IMR-90 (cell line): ENCODE data around the gene CTNND2. TPM values are rescaled to one million over a fixed set of nuclear protein-coding genes. Genes with fewer than 3 reads are reported as not detected.

Experiments
- ATAC-seq: fragments of 200-7000 bp; cut with Tn5 transposase; 2 replicates; pipeline ENCODE4 v1.9.1; 2020; ENCODE audit warnings: low read depth, mild to moderate bottlenecking, moderate library complexity
- BruUV-seq: library from RNA; stranded (reverse); fragments of 400-500 nt; replicated peaks from 2 replicates; lab custom pipeline; 2021; lab: Mats Ljungman, UMichigan
- CTCF ChIA-PET: fragments of 300-600 bp; formaldehyde crosslinking; extraction: SDS; loops from one replicate; lab custom pipeline; 2021; ENCODE audit warnings: antibody characterized with exemption; lab: Yijun Ruan, JAX
- POLR2A ChIA-PET: fragments of 300-600 bp; sonication (Branson Sonifier 250); formaldehyde crosslinking; loops from one replicate; lab custom pipeline; 2022; ENCODE audit warnings: antibody characterized with exemption; ENCODE audit not compliant: unreplicated experiment; lab: Charles Lee
- DNase-seq: peaks from one replicate; pipeline ENCODE4 v3.0.0; 2013
- H2AFZ ChIP-seq: replicated peaks from 2 replicates; pipeline ENCODE3; 2013; ENCODE audit warnings: low read length, mild to moderate bottlenecking; ENCODE audit not compliant: poor library complexity
- H2AK5ac ChIP-seq: 2 replicates; pipeline ENCODE4 v1.6.1; 2013; ENCODE audit warnings: low read depth, low read length, inconsistent platforms
- H2AK9ac ChIP-seq: replicated peaks from 2 replicates; pipeline ENCODE3; 2013; ENCODE audit warnings: mild to moderate bottlenecking, low read depth, low read length, moderate library complexity; ENCODE audit not compliant: poor library complexity
- H2BK120ac ChIP-seq: 2 replicates; pipeline ENCODE4 v1.6.1; 2013; ENCODE audit warnings: low read depth, low read length, inconsistent platforms
- H2BK15ac ChIP-seq: 3 replicates; pipeline ENCODE4 v1.6.1; 2013; ENCODE audit warnings: low read depth, low read length, inconsistent platforms
- H2BK20ac ChIP-seq: 2 replicates; pipeline ENCODE4 v1.6.1; 2013; ENCODE audit warnings: low read depth, mild to moderate bottlenecking, inconsistent platforms, low read length, moderate library complexity
- H2BK5ac ChIP-seq: 2 replicates; pipeline ENCODE4 v1.6.1; 2013; ENCODE audit warnings: mild to moderate bottlenecking, low read depth, low read length, inconsistent platforms; ENCODE audit not compliant: poor library complexity, severe bottlenecking
- H3K14ac ChIP-seq: replicated peaks from 2 replicates; pipeline ENCODE4 v1.6.1; 2013; ENCODE audit warnings: low read depth, low read length, inconsistent platforms
- H3K18ac ChIP-seq: 2 replicates; pipeline ENCODE4 v1.6.1; 2013; ENCODE audit warnings: low read depth, low read length, control low read depth
- H3K23ac ChIP-seq: 2 replicates; pipeline ENCODE4 v1.6.1; 2013; ENCODE audit warnings: low read depth, low read length, inconsistent platforms
- H3K27ac ChIP-seq: 2 replicates; pipeline ENCODE4 v1.5.1; 2013; ENCODE audit warnings: mild to moderate bottlenecking, control low read depth, low read length; ENCODE audit not compliant: insufficient read depth
- H3K27me3 ChIP-seq: 2 replicates; pipeline ENCODE4 v1.6.1; 2013; ENCODE audit warnings: low read length; ENCODE audit not compliant: control insufficient read depth, insufficient read depth
- H3K36me3 ChIP-seq: 2 replicates; pipeline ENCODE4 v1.6.1; 2013; ENCODE audit warnings: low read length, mixed read lengths; ENCODE audit not compliant: control insufficient read depth, insufficient read depth
- H3K4ac ChIP-seq: 2 replicates; pipeline ENCODE4 v1.6.1; 2013; ENCODE audit warnings: low read depth, low read length, inconsistent platforms
- H3K4me1 ChIP-seq: 2 replicates; pipeline ENCODE4 v1.6.1; 2013; ENCODE audit warnings: low read length, mixed read lengths; ENCODE audit not compliant: control insufficient read depth, insufficient read depth
- H3K4me2 ChIP-seq: 2 replicates; pipeline ENCODE4 v1.6.1; 2013; ENCODE audit warnings: low read depth, mild to moderate bottlenecking, control low read depth, low read length, moderate library complexity
- H3K4me3 ChIP-seq: 2 replicates; pipeline ENCODE4 v1.5.1; 2013; ENCODE audit warnings: low read depth, mild to moderate bottlenecking, control low read depth, low read length, moderate library complexity; ENCODE audit not compliant: insufficient read depth
- H3K56ac ChIP-seq: 2 replicates; pipeline ENCODE4 v1.6.1; 2013; ENCODE audit warnings: low read length, inconsistent platforms; ENCODE audit not compliant: insufficient read depth; ENCODE audit errors: extremely low read depth
- H3K79me1 ChIP-seq, 2 experiments: 2 replicates each; pipeline ENCODE4 v1.6.1; 2013; ENCODE audit warnings: low read length in 2 of 2, inconsistent platforms in 1 of 2, low read depth in 1 of 2
- H3K9ac ChIP-seq: 2 replicates; pipeline ENCODE4 v1.6.1; 2013; ENCODE audit warnings: low read depth, low read length, control low read depth
- H3K9me1 ChIP-seq: 2 replicates; pipeline ENCODE4 v1.6.1; 2013; ENCODE audit warnings: low read length, inconsistent platforms; ENCODE audit not compliant: insufficient read depth
- H3K9me3 ChIP-seq: 2 replicates; pipeline ENCODE4 v1.6.1; 2013; ENCODE audit warnings: low read length; ENCODE audit not compliant: control insufficient read depth, insufficient read depth
- H4K20me1 ChIP-seq: 2 replicates; pipeline ENCODE4 v1.6.1; 2013; ENCODE audit warnings: low read length, inconsistent platforms; ENCODE audit not compliant: insufficient read depth
- H4K5ac ChIP-seq: 2 replicates; pipeline ENCODE4 v1.6.1; 2013; ENCODE audit warnings: mild to moderate bottlenecking, low read depth, low read length, control low read depth
- H4K8ac ChIP-seq, 2 experiments: 2 replicates each; pipeline ENCODE4 v1.6.1; 2013; ENCODE audit warnings: low read depth in 2 of 2, low read length in 2 of 2, control low read depth in 1 of 2, inconsistent platforms in 1 of 2
- H4K91ac ChIP-seq: 2 replicates; pipeline ENCODE4 v1.6.1; 2013; ENCODE audit warnings: low read depth, low read length, inconsistent platforms; ENCODE audit not compliant: insufficient read depth
- MAFK ChIP-seq: IDR thresholded peaks from 2 replicates; pipeline ENCODE4 v1.6.1; 2012; ENCODE audit warnings: low read depth, low read length, improper control_type of control experiment
- RAD21 ChIP-seq: IDR thresholded peaks from 2 replicates; pipeline ENCODE4 v1.6.1; 2012; ENCODE audit warnings: low read length, improper control_type of control experiment
- SMC3 ChIP-seq: fragments of 150-350 bp; IDR thresholded peaks from 2 replicates; pipeline ENCODE4 v1.6.1; 2016; ENCODE audit warnings: low read depth, mild to moderate bottlenecking, antibody characterized with exemption, low read length, moderate library complexity
- WGBS, 2 experiments: methylation state at CpG; one replicate each; pipeline versions ENCODE4 v1.1.5 to v1.1.7; 2013; ENCODE audit warnings: missing lambda C conversion rate in 2 of 2; ENCODE audit not compliant: insufficient read length in 1 of 2; ENCODE audit errors: extremely low coverage in 2 of 2; 5-methylcytosine and 5-hydroxymethylcytosine counted together
- dilution Hi-C: fragments of 300-500 bp; cut with HindIII; formaldehyde crosslinking; loops from one replicate; pipeline ENCODE4 v1.14.3; 2018; ENCODE audit warnings: low sequenced_read_pairs; ENCODE audit not compliant: unreplicated experiment
- in situ Hi-C: fragments of 300-500 bp; cut with MboI; formaldehyde crosslinking; loops from 3 replicates; pipeline ENCODE4 v1.14.3; 2019; ENCODE audit warnings: low sequenced_read_pairs, inconsistent platforms, mixed read lengths
- intact Hi-C: fragments of 100-400 bp; cut with micrococcal nuclease; formaldehyde crosslinking; loops from 2 replicates; pipeline ENCODE4 v1.10.0; 2022
- polyA plus RNA-seq, 3 experiments: library from polyadenylated mRNA; depleted of rRNA; stranded (reverse); fragments of >200 nt; gene quantifications; 2 replicates each; pipeline ENCODE4 v1.2.3, GENCODE V29; 2012; ENCODE audit warnings: low replicate concordance in 1 of 3
- total RNA-seq: library from RNA; depleted of rRNA; stranded (reverse); fragments of >200 nt; gene quantifications from 2 replicates; pipeline ENCODE4 v1.2.3, GENCODE V29; 2012

Gene CTNND2
- total and polyA plus RNA-seq, 2 of the 4 experiments (the other 2 are of a cell fraction): not detected

DNA sequence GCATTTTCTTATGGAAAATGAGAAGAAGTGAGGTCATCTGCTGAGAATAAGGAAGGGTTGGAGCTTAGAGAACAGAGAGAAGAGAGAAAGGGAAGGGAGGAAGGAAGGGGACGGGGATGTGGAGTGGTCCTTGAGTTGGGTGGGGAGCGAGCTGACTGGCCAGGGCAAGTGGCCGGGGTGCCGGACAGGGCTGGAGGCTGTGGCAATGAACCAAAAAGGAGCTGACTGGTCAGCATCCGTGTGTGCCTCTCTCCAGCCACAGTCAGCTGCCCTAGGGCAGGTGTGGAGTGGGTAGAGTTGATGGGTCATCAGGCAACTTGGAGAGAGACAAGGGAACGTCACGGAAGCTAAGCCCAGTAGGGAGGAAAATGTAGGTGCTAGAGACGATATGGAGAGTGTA lies 908.4 kb downstream of the CTNND2 start:
- dilution Hi-C loops (no loop called here), in situ Hi-C loops (no loop called here), intact Hi-C loops (no loop called here)
- H2BK120ac ChIP-seq: no peak overlapping the region
- H3K23ac ChIP-seq: no peak overlapping the region
- H3K79me1 ChIP-seq: no peaks in the 10 kb centered on the region
- no peak overlapping the region for H2AK9ac ChIP-seq
- H2BK20ac ChIP-seq: no peak overlapping the region
- H3K56ac ChIP-seq: no peak overlapping the region
- H2AFZ ChIP-seq: no peak overlapping the region
- TF ChIP-seq SMC3: no peak
- no peak for TF ChIP-seq RAD21
- no peak for TF ChIP-seq MAFK
- H3K9ac ChIP-seq: no peak overlapping the region
- no peak overlapping the region for H3K18ac ChIP-seq
- ChIA-PET CTCF (no interaction called here), POLR2A (no interaction called here)
- no peaks in the 10 kb centered on the region for H3K4me1 ChIP-seq
- no peak overlapping the region for H4K91ac ChIP-seq
- no peak overlapping the region for H2BK15ac ChIP-seq
- 73% methylated on average over 7 of the region's 8 CpGs; no CpG with 5 or more reads in 1 of the 2 experiments for WGBS, 2 experiments
- H3K27me3 ChIP-seq: peaks cover 16% of the 10 kb centered on the region
- no peaks in the 10 kb centered on the region for H4K20me1 ChIP-seq
- no peak overlapping the region for H3K14ac ChIP-seq
- H4K5ac ChIP-seq: no peak overlapping the region
- no peaks in the 10 kb centered on the region for H3K36me3 ChIP-seq
- no TSS peak for BruUV-seq
- no peaks in the 10 kb centered on the region for H3K9me3 ChIP-seq
- no peaks in the 10 kb centered on the region for H3K9me1 ChIP-seq
- no peak overlapping the region for H2AK5ac ChIP-seq
- no peak overlapping the region for H3K4me3 ChIP-seq
- no peak overlapping the region for H3K4ac ChIP-seq
- no peak overlapping the region for H2BK5ac ChIP-seq
- H3K4me2 ChIP-seq: no peak overlapping the region
- ATAC-seq: no peak
- no peak overlapping the region for H3K27ac ChIP-seq
- no peak for DNase-seq
- no peak overlapping the region for H4K8ac ChIP-seq
